OCI-LY7 (cell line): ENCODE results near the gene BDKRB2.

ENCODE experiments used
- CTCF ChIP-seq: fragments of 200-600 bp; sonication (generic); conservative IDR thresholded peaks from 2 replicates; pipeline ENCODE4 v1.5.1; 2014; ENCODE audit warnings: mild to moderate bottlenecking, antibody characterized with exemption, low read length, moderate library complexity, mixed read lengths
- EZH2phosphoT487 ChIP-seq: fragments of 200-600 bp; sonication (generic); IDR thresholded peaks from 2 replicates; pipeline ENCODE4 v1.6.1; 2018; ENCODE audit warnings: low read depth, borderline replicate concordance, mild to moderate bottlenecking, mixed run types, antibody characterized with exemption, low read length, moderate library complexity, mixed read lengths

- TF ChIP-seq CTCF (no peak), EZH2phosphoT487 (no peak)
Observed at GRCh38 chr14:96156804-96157760, 47.6 kb upstream of the BDKRB2 start.
